HepG2 (cell line): ENCODE measurements around the gene SDK2. TPM values are rescaled to one million over a fixed set of nuclear protein-coding genes. Genes with fewer than 3 reads are reported as not detected.

Experiments used
- ATAC-seq: fragments of 200-7000 bp; cut with Tn5 transposase; 3 replicates; pipeline ENCODE4 v1.9.1; 2020; ENCODE audit warnings: mild to moderate bottlenecking, moderate library complexity
- BruUV-seq: library from RNA; stranded (reverse); fragments of 400-500 nt; replicated peaks from 2 replicates; lab custom pipeline; 2021; lab: Mats Ljungman, UMichigan
- CTCF ChIA-PET: fragments of 300-600 bp; formaldehyde crosslinking; extraction: SDS; loops from one replicate; lab custom pipeline; 2021; ENCODE audit warnings: low total read pairs, inconsistent platforms, low intra/inter-chr PET ratio; lab: Yijun Ruan, JAX
- POLR2A ChIA-PET: fragments of 350-600 bp; sonication (Branson Sonifier 250); formaldehyde crosslinking; loops from one replicate; lab custom pipeline; 2020; ENCODE audit warnings: antibody characterized with exemption, inconsistent platforms; lab: Yijun Ruan, JAX
- DNase-seq: peaks from one replicate; pipeline ENCODE4 v3.0.0-alpha.2; 2015; ENCODE audit warnings: low spot score
- FAIRE-seq: peaks from 3 replicates; lab custom pipeline; 2011; peaks lifted over from hg19 to GRCh38; lab: Jason Lieb, UNC
- H2AFZ ChIP-seq: one replicate; pipeline ENCODE4 v1.6.1; 2011; ENCODE audit warnings: low read length, inconsistent platforms
- H3K27ac ChIP-seq: fragments of 300-600 bp; 3 replicates; pipeline ENCODE4 v1.8.0; 2011; ENCODE audit warnings: mixed run types, mild to moderate bottlenecking, mixed read lengths, low read length, inconsistent platforms; ENCODE audit not compliant: insufficient read depth; ENCODE audit errors: extremely low read length
- H3K27me3 ChIP-seq, 2 experiments: fragments of 200-600 bp in 1 of 2; 2 replicates in 1 of 2; 3 replicates in 1 of 2; pipeline versions ENCODE4 v1.6.0 to v1.8.0; 2011; ENCODE audit warnings: low read length in 2 of 2, mild to moderate bottlenecking in 2 of 2, moderate library complexity in 2 of 2, inconsistent platforms in 1 of 2; ENCODE audit not compliant: insufficient read depth in 2 of 2, control insufficient read depth in 1 of 2
- H3K36me3 ChIP-seq, 2 experiments: fragments of 200-600 bp in 1 of 2; replicated peaks in 1 of 2; 2 replicates in 1 of 2; 3 replicates in 1 of 2; pipeline versions ENCODE4 v1.5.1 to v1.8.0; 2011; ENCODE audit warnings: low read length in 2 of 2, inconsistent platforms in 1 of 2; ENCODE audit not compliant: insufficient read depth in 2 of 2, control insufficient read depth in 1 of 2
- H3K4me1 ChIP-seq: 2 replicates; pipeline ENCODE4 v1.5.1; 2012; ENCODE audit warnings: low read length, inconsistent platforms; ENCODE audit not compliant: insufficient read depth
- H3K4me2 ChIP-seq: 2 replicates; pipeline ENCODE4 v1.6.0; 2011; ENCODE audit warnings: low read depth, low read length, inconsistent platforms
- H3K4me3 ChIP-seq, 3 experiments: fragments of 200-600 bp in 1 of 3; sonication (generic), shearing (Covaris generic) in 1 of 3; replicated peaks in 1 of 3; 2 replicates each; pipeline ENCODE4 v1.5.1; 2011 to 2016; ENCODE audit warnings: low read length in 3 of 3, inconsistent platforms in 2 of 3, low read depth in 2 of 3, mild to moderate bottlenecking in 2 of 3, control low read depth in 1 of 3, mixed read lengths in 1 of 3; ENCODE audit not compliant: insufficient read depth in 1 of 3
- H3K79me2 ChIP-seq: one replicate; pipeline ENCODE4 v1.6.1; 2011; ENCODE audit warnings: low read length, inconsistent platforms; ENCODE audit not compliant: insufficient read depth
- H3K9ac ChIP-seq: 2 replicates; pipeline ENCODE4 v1.6.0; 2011; ENCODE audit warnings: mild to moderate bottlenecking, low read depth, low read length, inconsistent platforms; ENCODE audit not compliant: insufficient read depth
- H3K9me3 ChIP-seq: 2 replicates; pipeline ENCODE4 v1.5.1; 2012; ENCODE audit warnings: mild to moderate bottlenecking, low read length
- H4K20me1 ChIP-seq: 2 replicates; pipeline ENCODE4 v1.6.0; 2011; ENCODE audit warnings: inconsistent platforms, mild to moderate bottlenecking, low read length, moderate library complexity; ENCODE audit not compliant: insufficient read depth
- DNMT1 ChIP-seq: sonication (generic); formaldehyde crosslinking; IDR thresholded peaks from 2 replicates; pipeline ENCODE4 v1.5.1; 2020; ENCODE audit warnings: mild to moderate bottlenecking, missing genetic modification reagents
- KDM2A ChIP-seq: sonication (generic); formaldehyde crosslinking; IDR thresholded peaks from 2 replicates; pipeline ENCODE4 v1.4.0; 2020; ENCODE audit warnings: low read depth, missing genetic modification reagents, borderline replicate concordance
- SMARCE1 ChIP-seq: fragments of 450-650 bp; IDR thresholded peaks from 2 replicates; pipeline ENCODE4 v1.6.1; 2017; ENCODE audit warnings: borderline replicate concordance
- SRSF1 ChIP-seq: fragments of 200-400 bp; formaldehyde crosslinking; optimal IDR thresholded peaks from 2 replicates; pipeline ENCODE3; 2017; ENCODE audit warnings: mild to moderate bottlenecking, low read depth, low read length, moderate library complexity
- TBL1XR1 ChIP-seq: fragments of 150-350 bp; IDR thresholded peaks from 2 replicates; pipeline ENCODE4 v1.6.1; 2014; ENCODE audit warnings: borderline replicate concordance, low read length; ENCODE audit not compliant: partially characterized antibody
- TCF12 ChIP-seq, 2 experiments: fragments of 450-650 bp in 1 of 2; sonication (generic) in 1 of 2; formaldehyde crosslinking in 1 of 2; IDR thresholded peaks; 2 replicates each; pipeline versions ENCODE4 v1.6.1 to v1.8.0; 2017 to 2022; ENCODE audit warnings: antibody characterized with exemption in 1 of 2, mild to moderate bottlenecking in 1 of 2, missing genetic modification reagents in 1 of 2, moderate library complexity in 1 of 2
- TOPORS ChIP-seq: sonication (generic); formaldehyde crosslinking; IDR thresholded peaks from 2 replicates; pipeline ENCODE4 v1.8.0; 2023; ENCODE audit warnings: mild to moderate bottlenecking, missing genetic modification reagents
- ZKSCAN5 ChIP-seq: sonication (generic); formaldehyde crosslinking; IDR thresholded peaks from 2 replicates; pipeline ENCODE4 v1.5.1; 2020; ENCODE audit warnings: mild to moderate bottlenecking, missing genetic modification reagents
- ZNF44 ChIP-seq: sonication (generic); formaldehyde crosslinking; IDR thresholded peaks from 2 replicates; pipeline ENCODE4 v1.5.1; 2020; ENCODE audit warnings: mild to moderate bottlenecking, missing genetic modification reagents
- ZNF816 ChIP-seq: sonication (generic); formaldehyde crosslinking; IDR thresholded peaks from 2 replicates; pipeline ENCODE4 v1.8.0; 2022; ENCODE audit warnings: missing genetic modification reagents, mild to moderate bottlenecking, borderline replicate concordance
- WGBS: methylation state at CpG from one replicate; pipeline ENCODE4 v1.1.6; 2017; ENCODE audit warnings: low lambda C conversion rate; 5-methylcytosine and 5-hydroxymethylcytosine counted together
- in situ Hi-C: cut with HindIII; loops from 2 replicates; pipeline ENCODE4 v1.10.0; 2017; ENCODE audit warnings: low pct_unique_long_range_greater_than_20kb; ENCODE audit not compliant: extremely low pct_ligation_motif_present
- intact Hi-C: fragments of 100-400 bp; cut with micrococcal nuclease; formaldehyde crosslinking; loops from one replicate; pipeline ENCODE4 v1.10.0; 2022; ENCODE audit not compliant: unreplicated experiment
- polyA plus RNA-seq, 8 experiments: library from polyadenylated mRNA; depleted of rRNA in 3 of 8; stranded (reverse) in 7 of 8; unstranded in 1 of 8; fragments of >200 nt; fragmentation: Illumina TruSeq in 4 of 8; extraction: Trizol in 4 of 8; gene quantifications; 2 replicates each; pipeline versions ENCODE4 v1.2.1 to v1.2.3, GENCODE V29; 2011 to 2016; ENCODE audit warnings: low read depth in 4 of 8, missing spikeins in 1 of 8, mixed read lengths in 1 of 8; ENCODE audit not compliant: insufficient read depth in 1 of 8
- total RNA-seq, 5 experiments: library from RNA; depleted of rRNA; stranded (reverse); fragments of >200 nt; fragmentation: Illumina TruSeq; extraction: Trizol; gene quantifications; 2 replicates each; pipeline ENCODE4 v1.2.3, GENCODE V29; 2016; ENCODE audit warnings: low read depth in 1 of 5
- TF ChIP-seq, protein P1 (sequence below): sonication (generic); formaldehyde crosslinking; IDR thresholded peaks from 2 replicates; pipeline ENCODE4 v1.4.0; 2020; ENCODE audit warnings: missing genetic modification reagents
- TF ChIP-seq, protein P2 (sequence below): sonication (generic); formaldehyde crosslinking; IDR thresholded peaks from 2 replicates; pipeline ENCODE4 v1.8.0; 2022; ENCODE audit warnings: missing genetic modification reagents, mild to moderate bottlenecking, moderate library complexity, borderline replicate concordance
- TF ChIP-seq, protein P3 (sequence below): sonication (generic); formaldehyde crosslinking; IDR thresholded peaks from 2 replicates; pipeline ENCODE4 v1.4.0; 2020; ENCODE audit warnings: missing genetic modification reagents

SDK2 gene
- total and polyA plus RNA-seq, 2 of the 13 experiments (the other 11 are each of a cell fraction or from before 2014, with no cell fraction given), result not detected

- no peak overlapping the region for H3K27ac ChIP-seq
- TF ChIP-seq SRSF1 (no peak), TCF12 (IDR thresholded peaks at IDR 0.05) (no peak), TCF12 (CRISPR knock-in tag; IDR thresholded peaks at IDR 0.05) (no peak), TBL1XR1 (no peak), ZNF816 (CRISPR knock-in tag) (no peak), ZKSCAN5 (CRISPR knock-in tag) (no peak), SMARCE1 (no peak), TOPORS (CRISPR knock-in tag) (no peak), DNMT1 (CRISPR knock-in tag) (no peak), ZNF44 (CRISPR knock-in tag) (no peak), KDM2A (CRISPR knock-in tag) (no peak)
- TF ChIP-seq, protein P1, sequence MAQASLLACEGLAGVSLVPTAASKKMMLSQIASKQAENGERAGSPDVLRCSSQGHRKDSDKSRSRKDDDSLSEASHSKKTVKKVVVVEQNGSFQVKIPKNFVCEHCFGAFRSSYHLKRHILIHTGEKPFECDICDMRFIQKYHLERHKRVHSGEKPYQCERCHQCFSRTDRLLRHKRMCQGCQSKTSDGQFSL (CRISPR knock-in tag), result no peak
- TF ChIP-seq, protein P2, sequence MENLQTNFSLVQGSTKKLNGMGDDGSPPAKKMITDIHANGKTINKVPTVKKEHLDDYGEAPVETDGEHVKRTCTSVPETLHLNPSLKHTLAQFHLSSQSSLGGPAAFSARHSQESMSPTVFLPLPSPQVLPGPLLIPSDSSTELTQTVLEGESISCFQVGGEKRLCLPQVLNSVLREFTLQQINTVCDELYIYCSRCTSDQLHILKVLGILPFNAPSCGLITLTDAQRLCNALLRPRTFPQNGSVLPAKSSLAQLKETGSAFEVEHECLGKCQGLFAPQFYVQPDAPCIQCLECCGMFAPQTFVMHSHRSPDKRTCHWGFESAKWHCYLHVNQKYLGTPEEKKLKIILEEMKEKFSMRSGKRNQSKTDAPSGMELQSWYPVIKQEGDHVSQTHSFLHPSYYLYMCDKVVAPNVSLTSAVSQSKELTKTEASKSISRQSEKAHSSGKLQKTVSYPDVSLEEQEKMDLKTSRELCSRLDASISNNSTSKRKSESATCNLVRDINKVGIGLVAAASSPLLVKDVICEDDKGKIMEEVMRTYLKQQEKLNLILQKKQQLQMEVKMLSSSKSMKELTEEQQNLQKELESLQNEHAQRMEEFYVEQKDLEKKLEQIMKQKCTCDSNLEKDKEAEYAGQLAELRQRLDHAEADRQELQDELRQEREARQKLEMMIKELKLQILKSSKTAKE (CRISPR knock-in tag), result no peak
- TF ChIP-seq, protein P3, sequence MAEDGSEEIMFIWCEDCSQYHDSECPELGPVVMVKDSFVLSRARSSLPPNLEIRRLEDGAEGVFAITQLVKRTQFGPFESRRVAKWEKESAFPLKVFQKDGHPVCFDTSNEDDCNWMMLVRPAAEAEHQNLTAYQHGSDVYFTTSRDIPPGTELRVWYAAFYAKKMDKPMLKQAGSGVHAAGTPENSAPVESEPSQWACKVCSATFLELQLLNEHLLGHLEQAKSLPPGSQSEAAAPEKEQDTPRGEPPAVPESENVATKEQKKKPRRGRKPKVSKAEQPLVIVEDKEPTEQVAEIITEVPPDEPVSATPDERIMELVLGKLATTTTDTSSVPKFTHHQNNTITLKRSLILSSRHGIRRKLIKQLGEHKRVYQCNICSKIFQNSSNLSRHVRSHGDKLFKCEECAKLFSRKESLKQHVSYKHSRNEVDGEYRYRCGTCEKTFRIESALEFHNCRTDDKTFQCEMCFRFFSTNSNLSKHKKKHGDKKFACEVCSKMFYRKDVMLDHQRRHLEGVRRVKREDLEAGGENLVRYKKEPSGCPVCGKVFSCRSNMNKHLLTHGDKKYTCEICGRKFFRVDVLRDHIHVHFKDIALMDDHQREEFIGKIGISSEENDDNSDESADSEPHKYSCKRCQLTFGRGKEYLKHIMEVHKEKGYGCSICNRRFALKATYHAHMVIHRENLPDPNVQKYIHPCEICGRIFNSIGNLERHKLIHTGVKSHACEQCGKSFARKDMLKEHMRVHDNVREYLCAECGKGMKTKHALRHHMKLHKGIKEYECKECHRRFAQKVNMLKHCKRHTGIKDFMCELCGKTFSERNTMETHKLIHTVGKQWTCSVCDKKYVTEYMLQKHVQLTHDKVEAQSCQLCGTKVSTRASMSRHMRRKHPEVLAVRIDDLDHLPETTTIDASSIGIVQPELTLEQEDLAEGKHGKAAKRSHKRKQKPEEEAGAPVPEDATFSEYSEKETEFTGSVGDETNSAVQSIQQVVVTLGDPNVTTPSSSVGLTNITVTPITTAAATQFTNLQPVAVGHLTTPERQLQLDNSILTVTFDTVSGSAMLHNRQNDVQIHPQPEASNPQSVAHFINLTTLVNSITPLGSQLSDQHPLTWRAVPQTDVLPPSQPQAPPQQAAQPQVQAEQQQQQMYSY (CRISPR knock-in tag), result no peak
- TF ChIP-seq, all 625 proteins: peak for 0
- H3K4me1 ChIP-seq, result no peaks in the 10 kb centered on the region
- H3K9ac ChIP-seq, result no peak overlapping the region
- POLR2A ChIA-PET, result no interaction called here
- intact Hi-C loops, result no loop called here
- DNase-seq, result no peak
- no peak for ATAC-seq
- H4K20me1 ChIP-seq, result no peaks in the 10 kb centered on the region; the same call in 1 of the 2 replicates
- H3K27me3 ChIP-seq, result peaks cover 3 to 64% of the 10 kb centered on the region in 2 experiments; a peak in 4 of 5 replicates
- H3K4me2 ChIP-seq, result no peak overlapping the region
- H3K9me3 ChIP-seq, result no peaks in the 10 kb centered on the region
- H3K4me3 ChIP-seq, result no peak overlapping the region
- WGBS, result 27% methylated on average over 12 of the region's 18 CpGs
- no TSS peak for BruUV-seq
- no peak for FAIRE-seq
- no peak overlapping the region for H2AFZ ChIP-seq
- H3K79me2 ChIP-seq, result no peaks in the 10 kb centered on the region
- in situ Hi-C loops, result no loop called here
- CTCF ChIA-PET, result no interaction called here
- no peaks in the 10 kb centered on the region for H3K36me3 ChIP-seq
These were observed 74.4 kb downstream of the SDK2 start for GRCh38 chr17:73569762-73570319.
